HG02610 (cell line): ENCODE measurements around the gene ABRACL.
A peak's percentile ranks its signal among the peaks of the same experiment; 100 is the strongest.
"Not testable (repeated sequence)": the region's sequence is repeated elsewhere in the genome, so short reads cannot be mapped to it uniquely, and the experiment has no call there.

Experiments
- ATAC-seq: cut with Tn5 transposase; IDR thresholded peaks from one replicate; pipeline ENCODE4 v1.9.1; 2021; ENCODE audit warnings: mild to moderate bottlenecking, moderate library complexity; ENCODE audit not compliant: unreplicated experiment

ABRACL gene

DNA sequence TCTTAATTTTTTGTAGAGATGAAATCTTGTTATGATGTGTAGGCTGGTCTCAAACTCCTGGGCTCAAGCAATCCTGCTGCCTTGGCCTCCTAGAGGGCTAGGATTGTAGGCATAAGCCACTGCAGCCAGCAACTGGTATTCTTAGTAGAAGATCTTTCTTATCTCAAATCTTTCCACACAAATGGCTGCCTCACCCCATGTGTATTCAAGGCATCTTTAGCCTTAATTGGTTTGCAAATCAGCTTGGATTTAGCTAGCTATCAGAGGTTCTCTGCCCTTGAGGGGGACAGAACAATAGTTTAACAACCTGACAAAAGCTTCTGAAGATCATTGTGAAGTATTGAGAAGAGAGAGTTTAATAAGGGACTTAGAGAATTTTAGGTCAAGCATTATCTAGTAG lies 17.9 kb upstream of the ABRACL start:
- ATAC-seq = no peak

DNA sequence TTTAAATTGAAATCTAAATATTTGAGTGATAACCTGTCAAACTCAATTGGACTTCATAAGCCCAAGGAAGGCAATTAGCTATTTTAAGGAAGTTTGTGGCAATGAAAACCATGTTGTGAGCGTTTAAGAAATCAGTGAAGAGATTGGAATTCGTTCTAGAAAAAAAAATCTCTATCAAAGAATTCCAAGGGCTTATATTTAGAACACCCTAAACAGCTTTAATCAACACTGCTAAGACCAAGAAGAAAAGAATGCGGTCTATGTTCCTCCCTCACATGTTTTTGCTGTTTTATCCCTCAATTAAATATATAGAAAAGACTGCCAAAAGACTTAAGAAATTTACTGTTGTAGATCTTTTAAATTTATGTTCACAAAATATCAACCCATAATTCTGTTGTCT lies 16.6 kb upstream of the ABRACL start:
- no peak for ATAC-seq

DNA sequence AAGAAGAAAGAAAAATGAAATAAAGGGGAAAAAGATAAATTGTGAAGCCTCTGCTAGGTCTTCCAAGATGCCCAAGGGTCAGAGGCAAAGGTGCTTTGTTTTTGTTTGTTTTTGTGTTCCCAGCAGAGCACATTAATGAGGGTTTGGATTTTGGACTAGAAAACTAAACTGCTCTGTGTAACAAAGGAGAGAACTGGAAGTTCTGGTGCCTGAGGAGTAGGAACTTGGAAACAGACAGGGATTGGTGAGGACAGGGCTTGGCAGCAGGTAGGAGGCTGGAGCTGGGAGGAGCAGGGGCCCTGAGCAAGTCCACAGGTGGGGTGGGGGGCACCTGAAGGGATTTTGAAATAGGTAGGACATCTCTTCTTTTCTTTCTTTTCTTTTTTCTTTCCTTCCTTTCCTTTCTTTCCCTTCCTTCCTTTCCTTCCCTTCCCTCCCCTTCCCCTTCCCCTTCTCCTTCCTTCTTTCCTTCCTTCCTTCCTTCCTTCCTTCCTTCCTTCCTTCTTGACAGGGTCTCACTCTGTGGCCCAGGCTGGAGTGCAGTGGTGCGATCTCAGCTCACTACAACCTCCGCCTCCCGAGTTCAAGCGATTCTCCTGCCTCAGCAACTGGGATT lies 15.3 kb upstream of the ABRACL start:
- ATAC-seq = no peak

DNA sequence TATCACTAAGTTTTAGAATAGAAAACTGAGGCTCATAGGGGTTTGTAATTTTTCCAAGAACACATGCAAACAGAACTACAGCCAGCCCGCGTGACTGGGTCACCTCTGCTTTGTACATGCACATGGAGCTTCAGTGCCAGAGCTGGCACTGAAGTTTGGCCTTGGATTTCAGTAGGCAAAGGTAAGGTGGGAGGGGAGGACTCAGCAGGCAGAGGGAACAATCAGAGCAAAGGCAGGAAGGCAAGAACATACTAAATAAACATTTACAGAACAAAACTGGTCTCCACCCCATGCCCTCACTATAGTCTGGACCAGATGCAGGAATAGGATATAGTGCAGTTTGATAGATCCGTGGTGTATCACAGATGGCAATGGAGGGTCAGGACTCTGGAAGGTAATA lies 13.6 kb upstream of the ABRACL start:
- ATAC-seq = no peak

DNA sequence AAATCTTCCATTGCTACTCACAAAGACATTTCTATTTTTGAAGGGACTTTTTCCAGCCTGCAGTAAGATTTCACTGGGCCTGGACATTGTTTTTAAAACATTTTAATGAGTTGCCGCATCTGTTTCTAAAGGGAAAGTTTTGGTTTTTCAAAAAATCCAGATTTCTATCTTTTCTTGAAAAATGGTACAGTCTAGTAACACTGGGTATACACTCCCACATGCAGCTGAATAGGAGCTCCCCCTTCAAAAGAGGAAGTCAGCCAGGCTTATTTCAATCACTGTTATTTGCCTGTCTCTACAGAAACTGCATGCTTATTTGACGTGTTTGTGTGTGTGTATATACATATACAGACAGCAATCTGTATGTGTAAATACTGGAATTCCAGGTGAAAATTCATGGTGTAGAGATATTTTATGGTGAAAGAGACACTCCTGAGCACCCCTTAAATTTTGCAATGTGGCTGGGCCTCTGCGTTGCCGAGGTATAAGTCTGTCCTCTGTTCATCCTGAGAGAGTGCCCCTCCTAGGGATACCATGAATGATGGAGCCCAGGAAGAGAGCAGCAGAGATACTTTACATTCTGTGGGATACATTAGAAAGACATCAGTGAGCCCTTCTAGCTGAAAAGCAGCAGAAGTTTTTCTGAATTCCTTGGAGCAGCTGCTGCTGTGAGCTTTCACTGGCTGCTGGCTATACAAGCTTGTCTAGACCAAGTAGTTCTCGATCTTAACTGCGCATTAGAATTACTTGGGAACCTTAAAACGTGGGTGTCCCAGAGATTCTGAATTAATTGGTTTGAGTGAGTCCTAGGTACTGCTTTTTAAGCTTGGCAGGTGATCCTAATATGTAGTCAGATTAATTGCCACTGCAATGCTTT lies 12.0 kb upstream of the ABRACL start:
- ATAC-seq = peak; percentile 95

DNA sequence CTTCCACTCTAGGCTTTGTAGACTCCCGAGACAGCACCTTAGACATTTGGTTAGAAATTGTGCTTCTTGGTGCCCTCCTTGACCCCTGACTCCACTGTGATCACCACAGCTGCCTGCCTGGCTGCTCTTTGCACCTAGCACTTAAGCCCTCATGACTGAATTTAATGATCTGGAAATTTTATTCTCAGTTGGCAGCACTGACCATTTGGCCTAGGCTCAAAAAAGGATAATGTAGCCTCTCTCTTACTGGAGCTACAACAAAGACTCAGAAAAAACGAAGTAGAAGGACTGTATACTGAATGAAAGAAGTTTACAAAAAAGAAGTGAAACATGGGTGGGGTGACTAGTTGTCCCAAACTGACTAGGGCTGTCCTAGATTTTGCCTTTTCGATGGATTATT lies 11.3 kb upstream of the ABRACL start:
- ATAC-seq = no peak

DNA sequence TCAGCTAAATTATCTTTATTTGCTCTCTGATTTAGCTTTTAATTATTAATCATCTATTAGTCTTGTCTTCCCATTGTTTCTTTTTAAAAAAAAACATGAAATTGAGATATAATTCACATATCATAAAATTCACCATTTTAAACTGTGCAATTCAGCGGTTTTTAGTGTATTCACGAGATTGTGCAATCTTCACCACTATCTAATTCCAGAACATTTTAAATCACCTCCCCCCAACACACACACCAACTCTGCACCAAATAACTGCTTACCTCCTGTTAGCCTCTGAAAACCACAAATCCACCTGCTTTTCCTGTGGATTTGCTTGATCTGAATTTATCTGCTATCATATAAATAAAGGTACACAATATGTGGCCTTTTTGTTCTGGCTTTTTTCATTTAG lies 8.8 kb upstream of the ABRACL start:
- no peak for ATAC-seq

DNA sequence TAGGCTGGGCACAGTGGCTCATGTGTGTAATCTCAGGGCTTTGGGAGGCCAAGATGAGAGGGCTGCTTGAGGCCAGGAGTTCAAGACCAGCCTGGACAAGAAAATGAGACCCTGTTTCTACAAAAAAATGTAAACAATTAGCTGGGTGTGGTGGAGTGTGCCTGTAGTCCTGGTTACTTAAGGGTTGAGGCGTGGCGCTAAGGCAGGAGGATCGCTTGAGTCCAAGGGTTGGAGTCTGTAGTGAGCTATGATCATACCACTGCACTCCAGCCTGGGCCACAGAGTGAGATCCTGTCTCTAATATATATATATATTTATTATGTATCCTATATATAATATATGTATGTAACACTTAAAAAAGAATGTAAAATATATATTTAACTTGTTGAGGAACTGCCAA lies 7.9 kb upstream of the ABRACL start:
- ATAC-seq = no peak

DNA sequence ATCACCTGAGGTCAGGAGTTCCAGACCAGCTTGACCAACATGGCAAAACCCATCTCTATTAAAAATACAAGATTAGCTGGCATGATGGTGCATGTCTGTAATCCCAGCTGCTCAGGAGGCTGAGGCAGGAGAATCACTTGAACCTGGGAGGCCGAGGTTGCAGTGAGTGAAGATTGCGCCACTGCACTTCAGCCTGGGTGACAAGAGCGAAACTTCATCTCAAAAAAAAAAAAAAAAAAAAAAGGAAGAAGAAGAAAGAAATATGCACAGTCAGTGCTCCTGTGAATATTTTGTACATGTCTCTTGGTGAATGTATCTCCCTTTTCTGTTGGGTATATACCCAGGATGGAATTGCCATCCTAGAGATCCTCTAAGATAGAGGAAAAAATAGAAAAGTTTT lies 3.1 kb upstream of the ABRACL start:
- not testable (repeated sequence) for ATAC-seq

DNA sequence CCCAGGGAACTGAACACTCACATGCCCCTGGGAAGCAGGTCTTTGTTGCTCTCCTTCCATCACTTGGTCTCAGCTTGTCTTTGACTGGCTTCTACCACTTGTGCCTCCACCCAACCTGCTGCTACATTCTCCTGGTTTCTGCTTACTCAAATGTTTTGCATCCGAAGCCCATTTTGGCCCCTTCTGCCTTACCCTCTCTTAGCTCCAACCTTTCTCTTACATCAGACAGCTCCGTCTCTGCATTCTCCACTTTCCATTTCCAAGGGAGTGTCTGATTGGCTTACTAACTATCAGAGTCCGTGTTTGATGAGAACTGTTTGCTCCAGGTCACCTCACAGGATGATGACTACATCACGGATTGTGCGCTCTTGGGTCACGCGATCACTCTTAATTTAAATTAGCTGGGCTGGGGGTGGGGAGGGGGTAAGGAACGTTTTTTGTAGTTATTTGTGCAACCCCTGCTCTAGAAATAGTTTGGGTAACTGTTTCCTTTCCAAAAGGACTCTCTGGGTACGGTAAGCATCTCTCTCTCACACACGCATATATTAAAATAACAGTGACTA lies 844 bp upstream of the ABRACL start:
- ATAC-seq = peak; percentile 33

DNA sequence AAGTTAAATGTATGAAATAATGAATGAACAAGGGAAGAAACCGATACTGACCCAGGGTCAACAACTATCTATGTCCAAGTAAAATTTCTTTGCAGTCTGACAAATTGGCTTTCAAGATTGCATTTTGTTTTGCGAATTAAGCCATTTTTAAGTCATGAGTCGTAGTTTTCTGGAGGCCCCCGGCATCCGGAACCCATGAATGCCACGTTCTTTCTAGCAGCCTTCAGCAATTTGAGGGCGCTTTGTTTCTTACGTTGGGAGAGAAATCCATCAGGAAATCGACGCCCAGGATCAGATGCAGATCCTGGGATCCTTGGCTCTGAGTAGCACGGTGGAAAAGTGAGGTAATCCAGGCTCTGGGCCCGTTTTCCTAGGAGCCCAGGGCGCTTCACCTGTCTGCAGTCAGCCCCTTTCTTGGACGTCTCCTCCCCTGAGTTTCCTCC lies 309 bp upstream of the ABRACL start:
- peak; percentile 3 for ATAC-seq

DNA sequence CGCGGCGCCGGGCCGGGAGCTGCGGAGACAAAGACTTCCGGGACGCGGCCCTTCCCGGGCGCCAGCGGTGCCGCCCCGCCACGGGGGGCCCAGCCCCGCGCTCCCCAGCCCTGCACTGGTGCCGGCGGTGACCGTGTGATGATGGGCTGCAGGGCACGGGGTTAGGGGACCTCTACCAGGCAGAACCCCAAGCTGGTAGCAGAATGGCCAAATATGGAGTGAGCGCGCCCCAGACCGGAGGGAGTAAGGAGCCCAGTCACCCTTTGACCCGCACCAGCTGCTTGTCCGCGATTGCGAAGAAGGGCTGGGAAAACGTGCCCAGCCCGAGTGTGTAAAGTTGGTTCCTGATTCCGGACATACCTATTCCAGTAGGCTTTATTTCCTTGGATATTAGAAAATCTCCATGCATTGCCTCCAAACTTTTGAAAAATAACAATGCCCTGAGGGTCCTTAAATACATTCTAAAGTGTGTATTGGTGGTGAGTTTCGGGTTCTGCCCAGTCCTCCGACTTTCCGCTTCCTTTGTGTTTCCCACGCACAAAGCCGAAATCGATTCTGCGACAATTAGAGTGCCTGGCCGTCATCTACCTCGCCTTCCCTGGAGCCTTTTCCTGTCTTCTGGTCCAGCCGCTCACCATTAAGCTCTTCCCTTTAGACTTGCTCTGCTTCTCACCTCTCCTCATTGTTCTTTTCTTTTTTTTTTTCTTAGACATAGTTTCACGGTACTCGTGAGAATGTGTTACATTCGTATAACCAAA lies 1.1 kb downstream of the ABRACL start:
- peak; percentile 20 for ATAC-seq

DNA sequence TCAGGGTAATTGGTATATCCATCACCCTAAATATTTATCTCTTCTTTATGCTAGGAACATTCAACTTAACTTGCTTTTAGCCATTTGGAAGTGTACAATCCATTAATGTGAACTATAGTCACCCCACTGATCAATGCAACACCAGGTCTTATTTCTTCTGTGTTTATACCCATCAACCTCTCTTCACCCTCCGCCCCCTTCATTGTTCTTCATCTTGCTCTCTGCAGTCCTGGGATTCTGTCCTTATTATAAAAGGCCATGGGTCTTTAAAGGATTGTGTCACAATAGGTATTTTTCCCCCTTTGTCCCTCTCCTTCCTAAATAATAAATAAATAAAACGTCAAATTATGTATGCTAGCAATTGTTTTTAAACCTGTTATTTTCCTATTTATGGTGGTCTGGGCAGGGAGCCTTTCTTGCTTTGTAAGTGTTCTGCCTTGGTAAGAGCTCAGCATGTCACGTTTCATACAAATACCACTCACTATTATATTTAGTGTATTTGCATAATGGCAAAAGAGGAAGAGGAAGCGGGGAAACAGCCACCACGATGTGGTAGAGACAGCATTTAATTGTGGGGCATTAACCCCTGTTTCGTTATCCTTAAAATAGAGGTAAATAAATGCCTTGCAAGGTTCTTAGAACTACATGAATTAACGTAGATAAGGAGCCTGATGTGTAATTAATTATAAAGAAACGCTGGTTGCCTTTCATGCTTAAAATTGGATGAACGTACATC lies 1.9 kb downstream of the ABRACL start:
- ATAC-seq = peak; percentile 51

DNA sequence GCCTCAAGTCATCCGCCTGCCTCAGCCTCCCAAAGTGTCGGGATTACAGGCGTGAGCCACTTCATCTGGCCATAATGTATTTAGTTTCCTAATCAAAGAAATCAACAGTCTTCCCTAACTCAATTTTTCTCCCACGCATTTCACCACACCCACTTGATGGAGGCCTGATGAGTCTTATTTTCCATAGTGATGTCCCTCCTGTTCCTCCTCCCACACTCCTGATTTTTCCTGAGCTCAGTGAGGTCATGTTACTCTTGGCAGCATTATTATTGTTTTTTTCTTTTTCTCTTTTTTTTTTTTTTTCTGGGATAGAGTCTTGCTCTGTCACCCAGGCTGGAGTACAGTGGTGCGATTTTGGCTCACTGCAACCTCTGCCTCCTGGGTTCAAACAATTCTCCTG lies 8.9 kb downstream of the ABRACL start:
- ATAC-seq = no peak

DNA sequence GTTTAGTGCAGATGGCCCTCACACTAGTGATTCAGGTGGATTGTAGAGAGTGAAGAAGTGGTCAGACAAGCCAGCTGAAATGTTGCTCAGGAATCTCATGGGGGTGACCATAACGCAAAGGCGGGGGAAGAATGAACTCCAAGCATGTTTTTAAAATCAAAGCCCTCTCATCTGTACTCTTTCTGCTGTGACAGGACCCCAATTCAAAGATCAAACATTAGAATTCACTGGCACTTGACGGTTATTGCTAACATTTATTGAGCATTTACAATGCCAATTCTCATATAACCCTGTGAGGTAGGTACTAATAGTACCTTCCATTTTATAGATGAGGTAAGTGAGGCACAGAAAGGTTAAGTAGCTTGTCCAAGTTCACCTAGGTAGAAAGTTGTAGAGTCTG lies 15.7 kb downstream of the ABRACL start:
- no peak for ATAC-seq

DNA sequence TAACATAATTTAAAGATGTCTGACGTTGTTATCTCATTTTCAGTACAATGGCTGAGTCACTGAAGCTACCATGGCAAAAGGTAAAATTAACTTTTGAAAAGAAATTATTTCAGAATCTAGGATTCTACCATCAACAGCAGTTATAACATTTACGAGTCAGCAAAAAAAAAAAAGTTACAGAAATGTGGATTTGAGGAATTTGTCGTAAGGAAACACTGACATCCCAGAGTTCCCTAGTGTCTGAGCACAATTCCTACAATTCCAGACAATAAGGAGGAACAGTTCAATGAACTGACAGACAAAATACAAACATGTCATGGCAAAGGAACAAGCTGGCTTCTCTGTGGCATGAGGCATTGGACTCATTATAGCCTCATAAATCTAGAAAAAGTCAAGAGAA lies 19.1 kb downstream of the ABRACL start:
- no peak for ATAC-seq

DNA sequence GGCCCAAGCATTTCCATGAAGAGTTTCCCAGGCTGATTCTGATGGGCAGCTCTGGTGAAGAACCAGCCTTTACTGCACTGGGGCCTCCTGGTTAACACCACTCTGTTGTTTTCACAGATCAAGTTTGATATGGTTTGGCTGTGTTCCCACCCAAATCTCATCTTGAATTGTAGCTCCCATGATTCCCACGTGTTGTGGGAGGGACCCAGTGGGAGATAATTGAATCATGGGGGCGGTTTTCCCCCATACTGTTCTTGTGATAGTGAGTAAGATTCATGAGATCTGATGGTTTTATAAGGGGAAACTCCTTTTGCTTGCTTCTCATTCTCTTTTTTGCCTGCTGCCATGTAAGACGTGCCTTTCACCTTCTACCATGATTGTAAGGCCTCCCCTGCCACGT lies 20.4 kb downstream of the ABRACL start:
- ATAC-seq = not testable (repeated sequence)

DNA sequence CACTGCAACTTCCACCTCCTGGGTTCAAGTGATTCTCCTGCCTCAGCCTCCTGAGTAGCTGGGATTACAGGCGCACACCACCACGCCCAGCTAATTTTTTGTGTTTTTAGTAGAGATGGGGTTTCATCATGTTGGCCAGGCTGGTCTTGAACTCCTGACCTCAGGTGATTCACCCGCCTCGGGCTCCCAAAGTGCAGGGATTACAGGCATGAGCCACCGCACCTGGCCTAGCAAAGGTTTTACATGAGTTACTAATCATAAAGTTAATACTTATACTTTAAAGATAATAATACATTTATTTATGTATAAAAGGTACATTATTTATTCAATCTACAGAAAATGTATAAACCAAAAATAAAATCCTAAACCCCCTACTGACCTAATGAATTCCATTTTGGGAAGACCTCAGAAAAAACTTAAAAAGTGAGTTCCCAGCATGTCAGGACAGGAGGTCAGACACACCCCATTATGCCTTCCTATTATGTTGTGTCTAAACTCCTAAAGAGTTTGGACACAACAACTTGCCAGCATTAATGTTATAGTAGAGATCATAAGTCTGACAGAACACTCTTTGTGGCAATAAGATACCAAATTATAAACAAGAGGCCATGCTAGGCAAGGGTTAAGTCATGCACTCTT lies 21.7 kb downstream of the ABRACL start:
- ATAC-seq = not testable (repeated sequence)

DNA sequence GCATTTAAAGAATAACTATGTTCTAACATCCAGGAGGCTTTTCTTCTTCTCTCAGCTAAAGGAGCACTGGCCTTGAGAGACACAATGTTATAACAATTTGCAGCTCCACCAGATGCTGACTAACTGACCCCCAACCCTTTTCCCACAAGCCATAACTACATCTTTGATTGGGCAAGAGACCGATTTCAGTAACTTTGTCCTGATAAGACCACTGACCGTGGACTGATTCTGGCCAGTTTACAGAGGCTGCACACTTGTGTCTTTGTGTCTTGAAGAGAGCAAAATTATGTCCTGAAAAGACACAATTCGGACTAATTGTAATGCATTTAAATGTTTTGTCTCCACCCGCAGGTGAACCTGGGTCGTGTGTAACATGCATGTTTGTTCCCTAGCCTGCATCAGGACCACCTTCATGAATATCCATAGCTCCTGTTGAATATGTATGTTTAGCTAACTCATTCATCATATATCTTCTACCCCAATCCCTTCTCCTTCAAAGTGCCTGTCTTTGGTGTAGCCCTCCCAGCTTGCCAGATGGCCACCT lies 22.3 kb downstream of the ABRACL start:
- no peak for ATAC-seq
